NCI-H345 (cell line): ENCODE measurements around the gene KIF5C.

Experiments used
- DNase-seq: peaks from one replicate; lab custom pipeline; 2025; lab: John Stamatoyannopoulos, UW

The KIF5C gene

GRCh38 chr2:149018981-149019380 is 144.0 kb downstream of the KIF5C start:
- no peak for DNase-seq

DNA sequence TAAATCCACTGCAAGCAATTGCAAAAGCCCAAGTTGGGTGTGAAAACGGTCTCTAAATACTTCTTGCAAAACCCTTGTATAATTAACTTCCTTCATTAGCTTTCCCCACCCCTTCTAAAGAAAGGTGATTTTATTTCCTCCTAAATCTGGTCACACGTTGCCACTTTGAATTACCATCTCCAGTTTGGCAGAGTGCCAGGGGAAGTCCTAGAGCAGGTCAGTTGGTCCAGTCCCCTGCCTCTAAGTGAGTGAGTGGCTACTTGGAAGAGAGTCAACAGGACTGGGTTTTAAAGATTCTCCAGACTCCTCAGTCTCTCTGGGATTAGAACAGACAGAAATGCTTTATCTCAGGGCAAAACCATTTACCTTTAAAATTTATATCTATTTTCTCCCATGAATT is 144.7 kb downstream of the KIF5C start:
- no peak for DNase-seq

- no peak for DNase-seq
Observed at GRCh38 chr2:149020432-149020851, 145.4 kb downstream of the KIF5C start.

DNA sequence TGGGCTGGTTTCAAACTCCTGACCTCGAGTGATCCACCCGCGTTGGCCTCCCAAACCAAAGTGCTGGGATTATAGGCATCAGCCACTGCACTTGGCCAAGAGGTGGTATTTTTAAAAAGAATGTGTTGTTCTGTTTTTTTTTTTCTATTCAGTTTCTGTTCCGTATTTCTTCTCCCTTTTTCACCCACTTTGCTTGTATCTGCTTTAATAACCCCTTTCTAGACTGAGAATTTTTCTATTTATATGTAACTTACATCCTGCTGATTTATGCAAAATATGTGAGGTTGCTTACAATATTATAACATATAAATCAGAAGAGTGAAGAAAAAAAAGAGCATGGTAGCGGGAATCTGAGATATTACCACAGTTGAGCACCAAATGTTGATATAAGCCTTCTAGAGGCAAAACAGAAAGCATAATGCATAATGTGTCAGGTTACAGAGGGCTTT is 146.3 kb downstream of the KIF5C start:
- DNase-seq = no peak

DNA sequence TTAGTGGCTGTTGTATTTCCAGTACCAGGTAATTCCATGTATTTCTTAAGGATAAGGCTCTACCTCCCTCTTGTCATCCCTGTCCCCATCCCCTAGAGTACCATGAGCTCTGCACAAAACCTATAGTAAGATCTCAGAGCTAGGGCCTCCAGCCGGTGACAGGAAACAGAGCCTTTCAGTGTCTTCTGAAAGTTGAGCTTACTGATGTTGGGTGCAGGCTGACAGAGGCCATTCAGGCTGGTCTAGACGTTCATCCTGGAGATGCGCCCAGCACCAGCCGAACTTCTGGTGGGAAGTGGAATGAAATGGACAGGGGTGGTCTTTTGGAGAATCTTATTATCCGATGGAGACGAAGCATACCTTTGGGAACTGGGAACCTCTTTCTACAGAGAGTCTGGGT is 146.7 kb downstream of the KIF5C start:
- DNase-seq = no peak

- no peak for DNase-seq
Observed at GRCh38 chr2:149023091-149023490, 148.1 kb downstream of the KIF5C start.

DNA sequence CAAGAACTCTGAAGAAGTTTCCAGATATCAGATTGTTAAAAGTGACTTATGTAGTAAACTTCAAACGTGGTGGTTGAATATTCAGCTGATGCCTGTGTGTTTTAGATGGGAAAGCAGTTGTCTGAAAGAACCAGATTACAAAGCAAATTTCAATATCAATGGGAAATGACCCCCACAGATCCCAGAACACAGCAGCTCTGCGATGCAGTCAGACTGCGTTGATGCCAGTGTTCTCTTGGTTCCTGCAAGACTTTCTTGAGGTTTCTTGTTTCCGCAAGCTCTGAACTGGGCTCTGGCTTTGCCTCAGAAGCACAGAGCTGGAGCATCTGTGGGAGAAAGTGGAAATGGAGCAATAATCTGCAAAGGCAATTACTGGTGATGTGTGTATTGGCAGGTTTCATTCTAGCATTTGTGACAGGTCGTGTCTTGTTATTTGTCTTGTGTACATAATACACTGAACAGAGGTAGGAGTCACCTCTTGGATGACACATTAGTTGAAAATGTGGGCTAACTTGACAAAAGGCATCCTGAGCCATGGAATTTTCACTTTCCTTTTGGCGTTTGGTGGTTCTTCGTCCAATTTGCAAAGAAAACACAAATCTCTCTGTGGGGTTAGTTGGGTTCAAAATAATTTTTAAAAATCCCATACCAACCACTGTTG is 152.7 kb downstream of the KIF5C start:
- no peak for DNase-seq

GRCh38 chr2:149028377-149028776 is 153.3 kb downstream of the KIF5C start:
- no peak for DNase-seq

GRCh38 chr2:149028891-149029290 is 153.9 kb downstream of the KIF5C start:
- DNase-seq = no peak

GRCh38 chr2:149029307-149029965 is 154.4 kb downstream of the KIF5C start:
- no peak for DNase-seq

GRCh38 chr2:149031396-149031795 is 156.4 kb downstream of the KIF5C start:
- DNase-seq = no peak

DNA sequence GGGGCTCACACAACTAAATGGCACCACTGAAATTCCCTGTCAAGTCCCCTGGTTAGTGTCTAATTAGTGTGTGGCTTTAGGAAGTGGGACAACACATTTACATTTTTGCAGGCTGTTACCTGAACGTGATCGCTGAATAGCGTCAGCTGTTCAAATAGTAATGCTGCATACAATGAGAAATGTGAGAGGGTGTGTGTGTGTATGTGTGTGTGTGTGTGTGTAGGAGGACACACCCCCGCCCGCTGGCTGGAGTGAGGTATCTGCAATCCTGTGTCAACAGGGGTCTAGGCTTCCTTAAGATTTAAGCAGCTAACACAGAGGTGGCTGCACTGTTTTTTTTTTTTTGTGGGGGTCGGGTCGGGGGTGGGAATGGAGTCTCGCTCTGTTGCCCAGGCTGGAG is 158.7 kb downstream of the KIF5C start:
- DNase-seq = peak; percentile 82

GRCh38 chr2:149034406-149034805 is 159.4 kb downstream of the KIF5C start:
- no peak for DNase-seq

- no peak for DNase-seq
Observed at GRCh38 chr2:149036507-149037293, 161.7 kb downstream of the KIF5C start.

GRCh38 chr2:149037851-149038250 is 162.8 kb downstream of the KIF5C start:
- DNase-seq = peak; percentile 31

DNA sequence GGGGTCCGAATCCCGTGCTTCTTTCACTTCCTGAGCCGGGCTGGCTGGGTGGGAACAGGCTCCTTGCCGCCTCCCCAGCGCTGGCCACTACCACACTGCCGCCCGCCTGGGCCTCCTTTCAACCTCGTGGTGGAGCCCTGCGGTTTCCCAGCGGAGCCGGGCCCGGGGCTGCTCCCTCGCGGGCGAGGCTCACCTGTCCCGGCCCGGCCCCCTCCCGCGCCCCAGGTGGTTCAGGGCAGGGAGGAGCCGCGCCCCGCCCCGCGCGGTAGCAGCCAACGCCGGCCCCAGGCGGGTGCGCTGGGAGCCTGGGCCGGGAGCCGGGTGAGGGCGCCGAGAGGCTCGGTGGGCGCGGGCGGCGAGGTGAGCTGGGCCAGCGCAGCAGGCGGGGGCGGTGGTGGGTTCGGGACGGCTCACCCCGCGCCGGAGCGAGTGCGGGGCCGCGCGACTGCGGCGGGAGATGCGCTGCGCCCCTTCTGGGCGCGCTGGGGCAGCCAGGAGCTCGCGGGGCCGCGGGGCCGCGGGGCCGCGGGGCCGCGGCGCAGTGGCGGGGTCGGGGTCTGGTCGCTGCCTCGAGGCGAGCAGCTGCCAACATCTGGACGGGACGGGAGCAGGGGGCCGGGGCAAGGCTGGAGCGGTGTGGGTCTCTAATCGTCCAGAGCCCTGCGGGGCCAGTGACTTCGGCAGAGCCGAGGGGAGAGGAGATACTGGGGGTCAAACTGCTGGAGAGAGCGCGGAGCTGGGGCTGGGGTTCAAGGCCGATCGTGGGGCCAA is 163.6 kb downstream of the KIF5C start, which contains the start of gene LYPD6B:
Gene LYPD6B, plus strand, starts transcription at position 258 of the 771 bp plus-strand sequence. CDS start 92,250 bp downstream, outside the sequence.
- peak; percentile 71 for DNase-seq

GRCh38 chr2:149039213-149039724 is 164.2 kb downstream of the KIF5C start:
- DNase-seq = no peak

- DNase-seq = peak; percentile 20
Observed at GRCh38 chr2:149040451-149040850, 165.4 kb downstream of the KIF5C start.

GRCh38 chr2:149041482-149041881 is 166.5 kb downstream of the KIF5C start:
- DNase-seq = no peak

- no peak for DNase-seq
Observed at GRCh38 chr2:149042881-149043280, 167.9 kb downstream of the KIF5C start.

DNA sequence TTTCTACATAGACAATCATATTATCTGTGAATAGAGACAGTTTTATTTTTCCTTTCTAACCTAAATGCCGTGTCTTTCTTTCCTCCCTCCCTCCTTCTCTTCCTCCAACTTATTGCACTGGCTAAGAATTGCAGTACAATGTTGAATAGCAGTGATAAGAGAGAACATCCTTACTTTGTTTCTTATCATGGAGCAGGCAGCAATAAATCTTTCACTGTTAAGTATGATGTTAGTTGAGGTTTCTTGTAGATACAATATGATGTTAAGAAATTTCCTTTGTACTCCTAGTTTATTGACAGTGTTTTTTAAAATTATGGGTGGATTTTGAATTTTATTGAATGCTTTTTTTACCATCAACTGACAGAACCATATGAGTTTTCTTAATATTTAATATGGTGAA is 169.5 kb downstream of the KIF5C start:
- no peak for DNase-seq

DNA sequence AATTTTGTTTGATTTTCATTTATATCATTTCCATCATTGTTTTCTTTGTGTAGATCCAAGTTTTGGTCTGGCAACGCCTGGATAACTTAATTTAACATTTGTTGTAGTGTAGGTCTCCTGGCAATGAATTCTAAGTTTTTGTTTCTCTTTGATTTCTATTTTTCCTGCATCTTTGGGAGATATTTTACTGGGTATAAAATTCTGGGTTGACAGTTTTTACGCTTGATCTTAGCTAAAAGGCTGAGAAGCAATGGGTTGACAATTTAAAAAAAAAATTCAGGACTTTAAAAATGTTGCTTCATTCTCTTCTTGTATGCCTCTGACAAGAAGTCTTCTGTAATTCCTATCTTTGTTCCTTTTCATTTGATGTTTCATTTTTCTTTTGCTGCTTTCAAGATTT is 172.1 kb downstream of the KIF5C start:
- no peak for DNase-seq
